Stimulated activated CD4-positive, alpha-beta T cell treated with anti-CD3 and anti-CD28 coated beads, Interleukin-1b, Interleukin-23, amount 100 ng/mL, for 48 hours (primary cell): ENCODE measurements around the gene SCART1.
"Not testable (repeated sequence)": the region's sequence is repeated elsewhere in the genome, so short reads cannot be mapped to it uniquely, and the experiment has no call there.

Source experiments
- DNase-seq: peaks from one replicate; pipeline ENCODE4 v3.0.0-alpha.2; 2020

Gene SCART1

DNA sequence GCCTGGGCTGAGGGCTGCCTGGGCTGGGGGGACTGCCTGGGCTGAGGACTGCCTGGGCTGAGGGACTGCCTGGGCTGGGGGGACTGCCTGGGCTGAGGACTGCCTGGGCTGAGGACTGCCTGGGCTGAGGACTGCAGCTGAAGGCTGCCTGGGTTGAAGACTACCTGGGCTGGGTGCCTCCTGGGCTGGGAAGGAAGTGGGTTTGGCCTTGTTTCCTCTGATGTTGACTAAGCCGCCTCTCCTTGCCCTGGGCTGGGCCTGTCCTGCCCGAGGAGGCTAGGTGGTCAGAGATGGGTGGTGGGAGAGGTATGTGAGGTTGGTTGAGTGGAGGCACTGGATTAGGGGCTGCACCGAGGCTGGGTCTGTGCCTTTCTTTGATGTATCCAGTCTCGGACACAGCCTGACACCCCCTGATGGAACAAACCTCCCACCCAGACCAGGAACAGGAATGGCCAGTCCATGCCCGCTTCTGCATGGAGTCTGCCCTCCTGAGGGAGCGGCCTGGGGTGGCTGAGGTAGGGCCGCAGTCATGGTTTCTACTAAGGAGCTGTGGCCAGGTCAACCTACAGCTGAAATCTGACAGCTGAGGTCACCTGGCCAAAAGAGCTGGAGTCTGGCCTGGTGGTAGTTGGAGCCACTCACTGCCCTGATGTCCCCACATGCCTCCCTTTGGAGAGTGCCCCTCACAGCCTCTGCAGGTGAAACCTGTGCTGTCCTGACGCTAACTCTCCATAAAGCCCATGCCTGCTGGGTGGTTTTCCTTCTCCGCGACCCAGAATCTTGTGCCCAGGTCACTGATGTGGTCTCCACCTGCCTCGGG is 22.3 kb downstream of the SCART1 start:
- DNase-seq = no peak

DNA sequence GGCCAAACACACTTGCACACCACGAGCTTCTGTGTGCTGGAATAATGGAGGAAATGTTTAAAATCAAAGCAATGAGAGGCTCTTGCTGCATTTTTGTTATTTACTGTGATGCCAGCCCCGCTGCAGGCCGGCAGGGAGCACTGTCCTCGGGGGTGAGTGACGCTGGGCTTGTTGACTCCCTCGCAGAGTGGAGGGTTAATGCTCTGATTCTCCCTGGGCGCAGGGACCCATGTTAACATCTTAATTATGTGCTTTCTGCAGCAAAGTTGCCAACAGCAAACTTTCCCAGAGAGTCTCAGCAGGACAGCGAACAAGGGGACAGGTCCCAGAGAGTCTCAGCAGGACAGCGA is 22.9 kb downstream of the SCART1 start:
- DNase-seq = no peak

DNA sequence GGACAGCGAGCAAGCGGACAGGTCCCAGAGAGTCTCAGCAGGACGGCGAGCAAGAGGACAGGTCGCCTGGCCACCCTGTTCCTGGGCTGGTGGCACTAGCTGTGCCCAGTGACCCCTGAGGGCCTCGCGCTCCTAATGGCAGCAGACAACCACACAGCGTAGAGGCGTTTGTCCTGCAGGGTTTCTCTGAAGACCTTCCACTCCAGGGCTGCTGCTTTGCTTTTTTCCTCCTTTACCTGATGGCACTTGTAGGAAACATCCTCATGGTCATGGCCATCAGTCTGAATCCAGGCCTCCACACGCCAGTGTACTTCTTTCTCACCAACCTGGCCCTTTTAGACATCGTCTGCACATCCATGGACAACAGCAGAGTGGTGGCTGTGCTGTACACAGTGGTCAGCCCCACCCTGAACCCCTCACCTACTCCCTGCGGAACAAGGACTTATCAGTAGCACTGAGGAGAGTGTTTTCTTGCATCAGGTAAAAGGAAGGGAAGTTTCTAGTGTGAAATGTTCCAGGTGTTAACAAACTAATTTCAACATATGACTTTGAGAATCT is 27.4 kb downstream of the SCART1 start:
- DNase-seq = no peak

DNA sequence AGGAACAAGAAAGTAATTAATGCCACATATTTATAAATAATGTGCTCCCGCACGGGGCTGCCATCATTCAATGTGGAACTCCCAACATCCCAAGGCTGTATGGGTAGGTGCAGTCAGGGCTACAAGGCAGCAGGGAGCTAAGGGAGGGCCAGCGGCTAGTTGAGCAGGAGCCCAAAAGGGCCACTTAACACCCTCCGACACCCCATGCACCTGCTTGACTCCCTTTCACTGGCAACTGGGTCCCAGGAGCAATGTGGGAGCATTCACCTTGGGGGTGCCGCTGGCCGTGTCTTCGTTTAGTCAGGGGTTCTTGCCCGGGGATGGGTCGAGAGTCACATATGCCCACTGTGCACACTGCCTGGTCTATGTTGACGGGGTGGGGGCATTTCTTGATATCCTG is 27.9 kb downstream of the SCART1 start:
- no peak for DNase-seq

DNA sequence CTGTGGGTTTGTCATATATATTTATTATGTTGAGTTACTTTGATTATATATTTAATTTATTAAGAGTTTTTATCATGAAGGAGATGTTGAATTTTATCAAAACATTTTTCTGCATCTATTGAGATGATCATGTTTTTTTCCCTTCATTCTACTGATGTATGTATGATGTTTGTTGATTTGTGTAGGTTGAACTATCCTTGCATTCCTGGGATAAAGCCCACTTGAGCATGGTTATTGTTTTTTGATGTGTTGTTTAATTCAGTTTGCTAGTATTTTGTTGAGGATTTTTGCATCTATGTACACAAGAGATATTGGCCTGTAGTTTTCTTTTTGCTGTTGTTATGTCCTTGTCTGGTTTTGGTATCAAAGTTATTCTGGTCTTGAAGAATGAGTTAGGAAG is 31.1 kb downstream of the SCART1 start:
- no peak for DNase-seq

DNA sequence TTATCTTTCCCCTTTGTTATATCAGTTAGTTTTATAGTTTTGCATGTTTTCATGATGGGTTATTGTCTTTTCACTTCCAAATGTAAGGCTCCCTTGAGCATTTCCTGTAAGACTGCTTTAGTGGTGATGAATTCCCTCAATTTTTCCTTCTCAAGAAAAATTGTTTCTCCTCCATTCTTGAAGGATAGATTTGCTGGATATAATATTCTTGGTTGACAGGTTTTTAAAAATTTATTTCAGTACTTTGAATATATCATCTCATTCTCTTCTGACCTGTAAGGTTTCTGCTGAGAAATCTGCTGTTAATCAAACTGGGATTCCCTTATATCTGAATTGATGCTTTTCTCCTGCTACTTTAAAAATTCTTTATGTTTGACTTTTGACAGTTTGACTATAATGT is 33.3 kb downstream of the SCART1 start:
- no peak for DNase-seq

DNA sequence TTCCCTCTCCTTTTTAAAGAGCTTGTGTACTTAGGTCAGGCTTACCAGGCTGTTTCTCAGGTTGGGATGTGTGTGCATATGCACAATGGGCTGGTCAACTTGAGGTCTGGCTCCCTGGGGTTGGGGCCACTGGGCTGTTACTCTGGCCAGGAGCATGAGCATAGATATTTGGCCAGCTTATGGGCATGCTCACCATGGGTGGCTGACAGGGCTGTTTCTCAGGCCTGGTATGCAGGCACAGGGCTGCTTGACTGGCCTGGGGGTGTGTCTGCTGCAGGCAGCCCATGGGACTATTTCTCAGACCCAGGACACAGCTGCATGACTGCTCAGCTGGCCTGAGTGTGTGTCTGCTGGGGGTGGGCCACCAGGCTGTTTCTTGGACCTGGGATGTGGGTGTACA is 34.6 kb downstream of the SCART1 start:
- DNase-seq = no peak

DNA sequence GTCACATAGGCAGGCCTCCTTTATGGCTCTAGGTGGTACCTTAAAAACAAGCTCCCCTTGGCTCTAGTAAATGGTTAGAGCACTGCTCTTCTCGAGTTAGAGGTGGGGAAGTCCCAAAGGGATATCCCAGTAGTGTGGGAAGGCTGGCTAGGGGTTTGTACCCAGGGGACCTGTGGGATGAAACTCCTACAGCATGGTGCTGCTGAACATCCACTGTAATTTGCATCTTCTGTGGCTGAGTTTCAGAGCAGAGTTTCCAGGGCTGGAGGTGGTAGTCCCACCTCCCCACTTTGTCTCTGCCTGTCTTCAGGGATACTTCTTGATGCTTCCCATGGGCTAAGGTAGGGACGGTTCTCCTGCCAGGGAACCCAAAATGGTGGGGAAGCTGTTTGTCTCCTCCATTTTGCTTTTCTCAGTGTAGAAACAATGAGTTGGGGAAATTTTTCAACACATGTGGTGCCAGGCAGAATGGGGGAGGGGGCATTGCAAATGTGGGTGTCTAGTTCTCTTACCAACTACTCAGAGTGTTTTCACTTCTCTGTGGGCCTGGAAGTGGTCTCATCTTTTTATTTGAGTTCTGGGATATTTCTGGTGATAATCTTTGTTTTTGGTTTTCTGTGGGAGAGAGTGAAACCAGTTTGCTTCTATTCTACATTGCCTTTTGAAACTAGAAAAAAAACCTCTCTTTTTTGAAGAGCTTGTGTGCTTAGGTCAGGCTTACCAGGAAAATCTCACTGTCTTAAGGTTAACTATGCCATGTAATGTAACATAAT is 36.3 kb downstream of the SCART1 start:
- DNase-seq = no peak

DNA sequence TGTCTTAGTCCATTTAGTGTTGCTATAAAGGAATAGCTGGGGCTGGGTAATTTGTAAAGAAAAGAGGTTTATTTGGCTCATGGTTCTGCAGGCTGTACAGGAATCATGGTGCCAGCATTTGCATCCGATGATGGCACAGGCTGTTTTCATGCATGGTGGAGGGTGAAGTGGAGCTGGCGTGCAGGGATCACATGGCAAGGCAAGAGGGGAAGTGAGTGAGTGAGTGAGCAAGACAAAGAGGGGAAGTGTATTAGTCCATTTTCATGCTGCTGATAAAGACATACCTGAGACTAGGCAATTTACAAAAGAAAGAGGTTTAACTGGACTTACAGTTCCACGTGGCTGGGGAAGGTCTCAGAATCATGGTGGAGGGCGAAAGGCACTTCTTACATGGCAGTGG is 39.8 kb downstream of the SCART1 start:
- DNase-seq = not testable (repeated sequence)

DNA sequence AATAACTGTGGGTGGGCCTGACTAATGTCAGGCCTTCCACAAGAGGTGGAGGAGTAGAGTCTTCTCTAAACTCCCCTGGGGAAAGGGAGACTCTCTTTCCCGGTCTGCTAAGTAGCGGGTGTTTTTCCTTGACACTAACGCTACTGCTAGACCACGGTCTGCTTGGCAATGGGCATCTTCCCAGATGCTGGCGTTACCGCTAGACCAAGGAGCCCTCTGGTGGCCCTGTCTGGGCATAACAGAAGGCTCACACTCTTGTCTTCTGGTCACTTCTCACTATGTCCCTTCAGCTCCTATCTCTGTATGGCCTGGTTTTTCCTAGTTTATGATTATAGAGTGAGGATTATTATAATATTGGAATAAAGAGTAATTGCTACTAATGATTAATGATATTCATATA is 43.6 kb downstream of the SCART1 start:
- DNase-seq = not testable (repeated sequence)

DNA sequence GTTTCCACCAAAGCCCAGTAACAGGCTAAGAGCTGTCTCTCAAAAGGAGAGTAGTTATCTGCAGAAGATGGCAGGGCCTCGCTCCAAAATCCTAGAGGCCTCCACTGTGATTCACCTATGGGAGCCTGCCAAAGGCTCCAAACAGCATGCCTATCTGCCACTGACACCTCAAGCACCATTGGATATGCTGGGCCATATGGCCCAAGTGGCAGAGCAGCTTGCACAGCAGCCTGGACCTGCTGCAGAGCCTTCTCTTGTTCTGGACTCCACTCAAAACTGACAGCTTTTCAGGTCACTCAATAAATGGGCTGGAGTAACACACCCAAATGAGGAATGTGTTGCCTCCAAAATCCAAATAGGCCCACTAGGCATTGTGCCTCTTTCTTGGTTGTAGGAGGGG is 45.4 kb downstream of the SCART1 start:
- DNase-seq = not testable (repeated sequence)

DNA sequence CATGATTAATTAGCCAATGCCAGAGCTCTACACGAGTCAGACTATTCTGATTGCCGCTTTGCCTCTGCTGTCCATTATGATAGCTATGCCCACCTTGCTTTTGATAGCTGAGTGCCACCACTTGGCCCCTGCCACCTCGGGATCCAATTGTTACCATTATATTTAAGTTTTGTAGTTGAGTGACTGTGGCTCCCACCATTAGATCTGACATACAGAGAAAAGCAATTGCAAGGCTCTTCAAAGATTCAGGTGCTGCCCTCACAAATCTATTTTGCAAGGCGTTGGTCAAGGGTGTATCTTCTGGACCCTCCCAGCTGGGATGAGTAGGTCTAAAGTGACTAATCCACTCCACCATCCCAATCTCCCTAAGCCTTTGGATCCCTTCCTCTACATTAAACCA is 47.2 kb downstream of the SCART1 start:
- not testable (repeated sequence) for DNase-seq

DNA sequence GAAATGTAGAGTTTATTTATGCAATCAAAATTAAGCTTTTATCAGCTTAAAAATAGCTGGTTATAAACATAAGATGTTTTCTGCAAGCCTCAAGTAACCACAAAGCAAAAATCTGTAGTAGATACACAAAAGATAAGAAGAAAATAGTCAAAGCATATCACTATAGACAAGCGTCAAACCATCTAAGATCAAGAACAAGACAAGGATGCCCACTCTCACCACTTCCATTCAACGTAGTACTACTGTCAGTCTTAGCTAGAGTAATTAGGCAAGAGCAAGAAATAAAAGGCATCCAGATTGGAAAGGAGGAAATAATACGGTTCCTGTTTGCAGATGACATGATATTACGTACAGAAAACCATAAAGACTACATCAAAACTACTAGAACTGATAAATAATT is 56.0 kb downstream of the SCART1 start:
- DNase-seq = no peak

DNA sequence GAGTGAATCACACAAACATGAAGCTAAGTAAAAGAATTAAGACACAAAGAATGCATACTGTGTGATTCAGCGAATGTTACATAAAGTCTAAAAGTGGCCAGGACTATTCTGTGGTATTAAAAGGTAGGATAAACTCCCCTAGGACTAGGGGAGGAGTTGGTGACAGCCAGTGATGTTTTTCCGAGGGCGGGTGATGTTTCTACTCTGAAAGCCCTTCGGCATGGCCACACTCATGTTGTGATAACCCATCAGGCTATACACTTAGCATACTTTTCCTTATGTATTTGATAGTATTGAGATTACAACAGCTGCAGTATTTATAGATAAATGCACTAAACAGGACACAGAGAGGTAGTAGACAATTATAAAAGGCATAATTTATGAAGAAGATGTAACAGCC is 57.7 kb downstream of the SCART1 start:
- DNase-seq = no peak

DNA sequence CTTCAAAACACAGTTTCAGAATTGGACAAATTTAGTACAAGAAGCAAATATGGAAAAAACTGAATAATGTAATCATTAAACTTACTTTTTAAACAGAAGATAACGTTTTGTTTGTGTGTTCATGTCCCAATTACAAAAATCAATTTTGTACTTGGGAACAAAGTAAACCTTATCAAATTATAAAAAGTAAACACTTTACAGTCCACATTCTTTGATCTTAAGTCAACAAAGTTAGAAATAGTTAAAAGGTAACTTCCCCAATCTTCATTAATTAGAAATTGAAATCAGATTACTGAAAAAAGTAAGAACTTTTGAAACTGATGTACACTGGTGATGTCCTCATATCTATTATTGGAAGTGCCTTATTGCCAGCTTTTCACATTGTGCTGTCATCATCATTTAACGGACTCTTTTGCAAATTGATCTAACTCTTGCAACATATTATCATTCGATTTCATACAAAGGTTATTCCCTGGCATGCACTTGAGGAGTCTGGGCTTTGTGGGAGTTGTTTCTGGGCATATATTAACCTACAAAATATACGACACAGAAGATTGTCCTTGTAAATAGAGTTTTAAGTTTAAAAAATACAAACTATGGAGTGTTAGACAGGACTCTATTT is 58.3 kb downstream of the SCART1 start:
- DNase-seq = no peak

DNA sequence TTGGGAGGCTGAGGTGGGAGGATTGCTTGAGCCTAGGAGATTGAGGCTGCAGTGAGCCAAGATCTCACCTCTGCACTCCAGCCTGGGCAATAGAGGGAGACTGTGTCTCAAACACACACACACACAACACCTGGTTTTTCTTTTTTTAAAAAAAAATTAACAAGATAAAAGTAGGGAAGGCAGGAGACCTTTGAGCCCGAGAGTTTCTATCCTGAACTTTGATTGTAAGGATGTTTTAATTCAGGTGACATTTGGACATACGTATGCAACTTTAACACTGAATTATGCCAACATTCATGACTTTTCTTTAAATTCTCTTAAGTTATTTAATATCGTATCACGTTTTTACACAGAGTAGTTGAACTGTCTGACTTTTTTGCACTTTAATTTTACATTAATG is 61.7 kb downstream of the SCART1 start:
- DNase-seq = no peak

DNA sequence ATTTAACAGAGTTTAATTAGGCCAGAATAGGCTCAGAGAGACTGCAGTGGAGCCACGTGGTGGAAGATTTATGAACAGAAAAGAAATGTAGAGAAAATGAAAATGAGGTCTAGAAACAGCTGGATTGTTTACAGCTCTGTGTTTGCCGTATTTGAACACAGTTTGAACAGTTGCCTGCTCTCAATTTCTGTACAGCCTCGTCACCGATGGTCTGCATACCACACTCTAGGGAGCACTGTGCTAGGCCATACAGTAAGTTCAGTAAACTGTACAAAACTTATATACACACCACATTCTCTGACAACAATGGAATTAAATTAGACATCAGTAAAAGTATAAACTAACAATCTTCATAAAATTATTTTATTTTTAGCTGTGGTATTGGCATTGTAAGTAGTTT is 62.3 kb downstream of the SCART1 start:
- DNase-seq = no peak

DNA sequence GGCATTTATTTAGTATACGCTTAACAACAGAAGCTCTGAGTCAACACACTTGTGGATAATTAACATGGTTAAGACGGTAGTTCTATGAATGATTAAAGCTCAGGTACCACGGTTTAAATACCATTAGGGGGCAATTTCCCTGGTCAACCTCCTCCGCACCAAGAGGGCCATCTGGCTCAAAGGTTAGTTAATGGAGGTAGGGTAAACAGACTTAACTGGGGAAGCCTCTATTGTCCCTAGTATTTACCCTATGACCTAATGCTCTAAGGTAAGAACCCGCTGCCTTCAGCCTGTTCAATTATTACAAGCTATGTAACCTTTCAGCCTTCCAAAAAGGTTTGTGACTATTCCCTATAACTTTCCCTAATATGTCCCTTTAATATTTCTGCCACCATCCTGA is 64.8 kb downstream of the SCART1 start:
- DNase-seq = not testable (repeated sequence)
